MM.1S (cell line): ENCODE measurements around the gene CACNG6.

Experiments
- EZH2 ChIP-seq: fragments of 300-600 bp; sonication (generic); optimal IDR thresholded peaks from 2 replicates; pipeline ENCODE3; 2017; ENCODE audit warnings: low read depth, mild to moderate bottlenecking, antibody characterized with exemption, low read length, mixed read lengths
- EZH2phosphoT487 ChIP-seq: fragments of 300-600 bp; sonication (generic); IDR thresholded peaks from 2 replicates; pipeline ENCODE4 v1.6.1; 2018; ENCODE audit warnings: antibody characterized with exemption, low read length
- TF ChIP-seq, protein P1 (sequence below): fragments of 300-600 bp; sonication (generic); IDR thresholded peaks from 2 replicates; pipeline ENCODE4 v1.5.1; 2016; ENCODE audit warnings: antibody characterized with exemption, low read length, mixed read lengths

DNA sequence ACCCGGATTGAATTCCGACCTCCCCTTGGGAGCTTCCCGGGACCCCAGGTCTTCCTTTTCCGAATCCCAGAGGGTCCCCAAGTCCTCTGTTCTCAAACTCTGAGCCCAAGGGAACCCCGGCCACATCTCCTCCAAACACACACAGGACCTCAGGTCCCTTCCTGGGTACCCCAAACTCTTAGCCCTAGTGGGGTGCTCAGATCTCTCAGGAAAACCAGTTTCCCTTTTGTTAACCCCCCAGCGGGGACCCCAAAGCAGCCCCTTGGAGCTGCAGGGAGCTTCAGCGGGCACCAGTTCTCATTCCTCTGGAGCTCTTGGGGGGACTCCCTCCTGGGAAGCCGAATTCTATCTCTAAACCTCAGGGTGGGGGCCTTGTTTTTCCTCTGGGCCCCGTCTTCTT is 774 bp downstream of the CACNG6 start:
- TF ChIP-seq, protein P1, sequence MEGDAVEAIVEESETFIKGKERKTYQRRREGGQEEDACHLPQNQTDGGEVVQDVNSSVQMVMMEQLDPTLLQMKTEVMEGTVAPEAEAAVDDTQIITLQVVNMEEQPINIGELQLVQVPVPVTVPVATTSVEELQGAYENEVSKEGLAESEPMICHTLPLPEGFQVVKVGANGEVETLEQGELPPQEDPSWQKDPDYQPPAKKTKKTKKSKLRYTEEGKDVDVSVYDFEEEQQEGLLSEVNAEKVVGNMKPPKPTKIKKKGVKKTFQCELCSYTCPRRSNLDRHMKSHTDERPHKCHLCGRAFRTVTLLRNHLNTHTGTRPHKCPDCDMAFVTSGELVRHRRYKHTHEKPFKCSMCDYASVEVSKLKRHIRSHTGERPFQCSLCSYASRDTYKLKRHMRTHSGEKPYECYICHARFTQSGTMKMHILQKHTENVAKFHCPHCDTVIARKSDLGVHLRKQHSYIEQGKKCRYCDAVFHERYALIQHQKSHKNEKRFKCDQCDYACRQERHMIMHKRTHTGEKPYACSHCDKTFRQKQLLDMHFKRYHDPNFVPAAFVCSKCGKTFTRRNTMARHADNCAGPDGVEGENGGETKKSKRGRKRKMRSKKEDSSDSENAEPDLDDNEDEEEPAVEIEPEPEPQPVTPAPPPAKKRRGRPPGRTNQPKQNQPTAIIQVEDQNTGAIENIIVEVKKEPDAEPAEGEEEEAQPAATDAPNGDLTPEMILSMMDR = no peak
- no peak for TF ChIP-seq EZH2phosphoT487
- TF ChIP-seq EZH2 = no peak
